ENCODE measurements around the gene STX5.

DNA sequence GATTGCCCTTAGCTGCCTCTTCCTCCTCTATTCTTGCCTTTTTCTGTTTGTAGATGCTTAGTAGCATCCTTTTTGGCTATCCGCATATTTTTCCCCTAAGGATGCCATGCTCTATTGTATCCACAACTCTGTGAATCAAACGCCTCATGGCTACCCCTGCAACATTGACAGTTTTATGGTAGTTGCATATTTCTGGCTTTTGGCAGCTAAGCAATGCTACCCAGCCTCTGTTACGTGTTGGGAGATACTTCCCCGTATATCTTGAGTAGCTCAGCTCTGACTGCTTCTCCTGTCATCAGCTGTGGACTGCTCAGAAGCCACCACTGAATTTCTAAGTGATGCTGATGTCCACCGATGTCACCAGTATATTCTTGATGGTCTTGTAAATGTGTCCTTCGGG, 33.8 kb upstream of the STX5 start:
- TF ChIP-seq HDAC1 (IDR thresholded peaks at IDR 0.05) (no peak), TAF1 (IDR thresholded peaks at IDR 0.05; ENCODE audit: control insufficient read depth, extremely low read depth, insufficient read depth, low read length, severe bottlenecking) (no peak), POLR2A (conservative IDR thresholded peaks at IDR 0.05) (no peak), POLR2AphosphoS2 (IDR thresholded peaks at IDR 0.05; ENCODE audit: low read length) (no peak), GATA2 (CRISPR knock-in tag; IDR thresholded peaks at IDR 0.05) (no peak), JUN (IDR thresholded peaks at IDR 0.05; ENCODE audit: borderline replicate concordance, low read depth, low read length) (no peak), JUN (CRISPR knock-in tag; IDR thresholded peaks at IDR 0.05; ENCODE audit: borderline replicate concordance) (no peak), ZNF324 (CRISPR knock-in tag; IDR thresholded peaks at IDR 0.05) (no peak), ZNF143 (CRISPR knock-in tag; IDR thresholded peaks at IDR 0.05) (no peak)
- TF ChIP-seq, protein P1, sequence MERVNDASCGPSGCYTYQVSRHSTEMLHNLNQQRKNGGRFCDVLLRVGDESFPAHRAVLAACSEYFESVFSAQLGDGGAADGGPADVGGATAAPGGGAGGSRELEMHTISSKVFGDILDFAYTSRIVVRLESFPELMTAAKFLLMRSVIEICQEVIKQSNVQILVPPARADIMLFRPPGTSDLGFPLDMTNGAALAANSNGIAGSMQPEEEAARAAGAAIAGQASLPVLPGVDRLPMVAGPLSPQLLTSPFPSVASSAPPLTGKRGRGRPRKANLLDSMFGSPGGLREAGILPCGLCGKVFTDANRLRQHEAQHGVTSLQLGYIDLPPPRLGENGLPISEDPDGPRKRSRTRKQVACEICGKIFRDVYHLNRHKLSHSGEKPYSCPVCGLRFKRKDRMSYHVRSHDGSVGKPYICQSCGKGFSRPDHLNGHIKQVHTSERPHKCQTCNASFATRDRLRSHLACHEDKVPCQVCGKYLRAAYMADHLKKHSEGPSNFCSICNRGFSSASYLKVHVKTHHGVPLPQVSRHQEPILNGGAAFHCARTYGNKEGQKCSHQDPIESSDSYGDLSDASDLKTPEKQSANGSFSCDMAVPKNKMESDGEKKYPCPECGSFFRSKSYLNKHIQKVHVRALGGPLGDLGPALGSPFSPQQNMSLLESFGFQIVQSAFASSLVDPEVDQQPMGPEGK (CRISPR knock-in tag; IDR thresholded peaks at IDR 0.05; ENCODE audit: borderline replicate concordance): no peak
- TF ChIP-seq, protein P2, sequence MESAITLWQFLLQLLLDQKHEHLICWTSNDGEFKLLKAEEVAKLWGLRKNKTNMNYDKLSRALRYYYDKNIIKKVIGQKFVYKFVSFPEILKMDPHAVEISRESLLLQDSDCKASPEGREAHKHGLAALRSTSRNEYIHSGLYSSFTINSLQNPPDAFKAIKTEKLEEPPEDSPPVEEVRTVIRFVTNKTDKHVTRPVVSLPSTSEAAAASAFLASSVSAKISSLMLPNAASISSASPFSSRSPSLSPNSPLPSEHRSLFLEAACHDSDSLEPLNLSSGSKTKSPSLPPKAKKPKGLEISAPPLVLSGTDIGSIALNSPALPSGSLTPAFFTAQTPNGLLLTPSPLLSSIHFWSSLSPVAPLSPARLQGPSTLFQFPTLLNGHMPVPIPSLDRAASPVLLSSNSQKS (CRISPR knock-in tag; IDR thresholded peaks at IDR 0.05): no peak
- TF ChIP-seq, protein P3, sequence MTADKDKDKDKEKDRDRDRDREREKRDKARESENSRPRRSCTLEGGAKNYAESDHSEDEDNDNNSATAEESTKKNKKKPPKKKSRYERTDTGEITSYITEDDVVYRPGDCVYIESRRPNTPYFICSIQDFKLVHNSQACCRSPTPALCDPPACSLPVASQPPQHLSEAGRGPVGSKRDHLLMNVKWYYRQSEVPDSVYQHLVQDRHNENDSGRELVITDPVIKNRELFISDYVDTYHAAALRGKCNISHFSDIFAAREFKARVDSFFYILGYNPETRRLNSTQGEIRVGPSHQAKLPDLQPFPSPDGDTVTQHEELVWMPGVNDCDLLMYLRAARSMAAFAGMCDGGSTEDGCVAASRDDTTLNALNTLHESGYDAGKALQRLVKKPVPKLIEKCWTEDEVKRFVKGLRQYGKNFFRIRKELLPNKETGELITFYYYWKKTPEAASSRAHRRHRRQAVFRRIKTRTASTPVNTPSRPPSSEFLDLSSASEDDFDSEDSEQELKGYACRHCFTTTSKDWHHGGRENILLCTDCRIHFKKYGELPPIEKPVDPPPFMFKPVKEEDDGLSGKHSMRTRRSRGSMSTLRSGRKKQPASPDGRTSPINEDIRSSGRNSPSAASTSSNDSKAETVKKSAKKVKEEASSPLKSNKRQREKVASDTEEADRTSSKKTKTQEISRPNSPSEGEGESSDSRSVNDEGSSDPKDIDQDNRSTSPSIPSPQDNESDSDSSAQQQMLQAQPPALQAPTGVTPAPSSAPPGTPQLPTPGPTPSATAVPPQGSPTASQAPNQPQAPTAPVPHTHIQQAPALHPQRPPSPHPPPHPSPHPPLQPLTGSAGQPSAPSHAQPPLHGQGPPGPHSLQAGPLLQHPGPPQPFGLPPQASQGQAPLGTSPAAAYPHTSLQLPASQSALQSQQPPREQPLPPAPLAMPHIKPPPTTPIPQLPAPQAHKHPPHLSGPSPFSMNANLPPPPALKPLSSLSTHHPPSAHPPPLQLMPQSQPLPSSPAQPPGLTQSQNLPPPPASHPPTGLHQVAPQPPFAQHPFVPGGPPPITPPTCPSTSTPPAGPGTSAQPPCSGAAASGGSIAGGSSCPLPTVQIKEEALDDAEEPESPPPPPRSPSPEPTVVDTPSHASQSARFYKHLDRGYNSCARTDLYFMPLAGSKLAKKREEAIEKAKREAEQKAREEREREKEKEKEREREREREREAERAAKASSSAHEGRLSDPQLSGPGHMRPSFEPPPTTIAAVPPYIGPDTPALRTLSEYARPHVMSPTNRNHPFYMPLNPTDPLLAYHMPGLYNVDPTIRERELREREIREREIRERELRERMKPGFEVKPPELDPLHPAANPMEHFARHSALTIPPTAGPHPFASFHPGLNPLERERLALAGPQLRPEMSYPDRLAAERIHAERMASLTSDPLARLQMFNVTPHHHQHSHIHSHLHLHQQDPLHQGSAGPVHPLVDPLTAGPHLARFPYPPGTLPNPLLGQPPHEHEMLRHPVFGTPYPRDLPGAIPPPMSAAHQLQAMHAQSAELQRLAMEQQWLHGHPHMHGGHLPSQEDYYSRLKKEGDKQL (CRISPR knock-in tag; IDR thresholded peaks at IDR 0.05; ENCODE audit: borderline replicate concordance): no peak
- TF ChIP-seq, protein P4, sequence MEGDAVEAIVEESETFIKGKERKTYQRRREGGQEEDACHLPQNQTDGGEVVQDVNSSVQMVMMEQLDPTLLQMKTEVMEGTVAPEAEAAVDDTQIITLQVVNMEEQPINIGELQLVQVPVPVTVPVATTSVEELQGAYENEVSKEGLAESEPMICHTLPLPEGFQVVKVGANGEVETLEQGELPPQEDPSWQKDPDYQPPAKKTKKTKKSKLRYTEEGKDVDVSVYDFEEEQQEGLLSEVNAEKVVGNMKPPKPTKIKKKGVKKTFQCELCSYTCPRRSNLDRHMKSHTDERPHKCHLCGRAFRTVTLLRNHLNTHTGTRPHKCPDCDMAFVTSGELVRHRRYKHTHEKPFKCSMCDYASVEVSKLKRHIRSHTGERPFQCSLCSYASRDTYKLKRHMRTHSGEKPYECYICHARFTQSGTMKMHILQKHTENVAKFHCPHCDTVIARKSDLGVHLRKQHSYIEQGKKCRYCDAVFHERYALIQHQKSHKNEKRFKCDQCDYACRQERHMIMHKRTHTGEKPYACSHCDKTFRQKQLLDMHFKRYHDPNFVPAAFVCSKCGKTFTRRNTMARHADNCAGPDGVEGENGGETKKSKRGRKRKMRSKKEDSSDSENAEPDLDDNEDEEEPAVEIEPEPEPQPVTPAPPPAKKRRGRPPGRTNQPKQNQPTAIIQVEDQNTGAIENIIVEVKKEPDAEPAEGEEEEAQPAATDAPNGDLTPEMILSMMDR (IDR thresholded peaks at IDR 0.05 in 2 of 3, conservative IDR thresholded peaks at IDR 0.05 in 1 of 3; ENCODE audit: insufficient read depth in 2 of 3, low read depth in 1 of 3, low read length in 3 of 3): no peak

Measured in K562 (cell line).